ENCODE results near the gene ENAM. TPM values are rescaled to one million over a fixed set of nuclear protein-coding genes. Genes with fewer than 3 reads are reported as not detected.
"Not testable (repeated sequence)": the region's sequence is repeated elsewhere in the genome, so short reads cannot be mapped to it uniquely, and the experiment has no call there.

Gene ENAM
- polyA plus RNA-seq, 3 donors = 0.04 to 1.4 (median 0.11) TPM

- WGBS, 3 donors = 82 to 86% (median 83%) methylated on average over 5 of the region's 5 CpGs
- H3K27ac ChIP-seq (ENCODE audit: low read depth, low read length) = no peak overlapping the region
These were observed 41.9 kb downstream of the ENAM start for GRCh38 chr4:70670332-70671014.

- 33 to 40% (median 35%) methylated on average over 2 of the region's 2 CpGs for WGBS, 3 donors
- H3K27ac ChIP-seq (ENCODE audit: low read depth, low read length) = no peak overlapping the region
These were observed 42.5 kb downstream of the ENAM start for GRCh38 chr4:70671091-70671490.

GRCh38 chr4:70674191-70674590 is 45.6 kb downstream of the ENAM start:
- no peak overlapping the region for H3K27ac ChIP-seq (ENCODE audit: low read depth, low read length)

GRCh38 chr4:70674731-70675130 is 46.2 kb downstream of the ENAM start:
- WGBS, 3 donors = 44 to 71% (median 60%) methylated on average over 1 of the region's 1 CpG
- H3K27ac ChIP-seq (ENCODE audit: low read depth, low read length) = no peak overlapping the region

GRCh38 chr4:70676554-70677090 is 48.1 kb downstream of the ENAM start:
- WGBS, 3 donors = 83 to 91% (median 90%) methylated on average over 6 of the region's 6 CpGs

GRCh38 chr4:70678383-70678999 is 49.9 kb downstream of the ENAM start:
- H3K27ac ChIP-seq (ENCODE audit: low read depth, low read length) = no peak overlapping the region
- WGBS, 3 donors = 74 to 96% (median 74%) methylated on average over 1 of the region's 1 CpG

More at GRCh38 chr4:70676554-70677090, 48.1 kb downstream of the ENAM start:
- no peak overlapping the region for H3K27ac ChIP-seq (ENCODE audit: low read depth, low read length)

GRCh38 chr4:70680934-70681333 is 52.4 kb downstream of the ENAM start:
- H3K27ac ChIP-seq (ENCODE audit: low read depth, low read length) = no peak overlapping the region

GRCh38 chr4:70681704-70682103 is 53.2 kb downstream of the ENAM start:
- no peak overlapping the region for H3K27ac ChIP-seq (ENCODE audit: low read depth, low read length)

GRCh38 chr4:70682142-70682541 is 53.6 kb downstream of the ENAM start:
- 75 to 86% (median 84%) methylated on average over 3 of the region's 3 CpGs for WGBS, 3 donors
- H3K27ac ChIP-seq (ENCODE audit: low read depth, low read length) = not testable (repeated sequence)

- 62 to 75% (median 75%) methylated on average over 13 of the region's 13 CpGs for WGBS, 3 donors
- H3K27ac ChIP-seq (ENCODE audit: low read depth, low read length) = peak overlapping the region; percentile 60
These were observed 58.8 kb downstream of the ENAM start for GRCh38 chr4:70687392-70687791.

- peak within 1 kb of the TSS; percentile 60 for H3K27ac ChIP-seq (ENCODE audit: low read depth, low read length)
- 0% methylated on average over 70 of the region's 70 CpGs for WGBS, 3 donors
These were observed 59.6 kb downstream of the ENAM start, which contains the start of gene UTP3 for GRCh38 chr4:70687821-70688794. Gene UTP3 (plus strand): TSS chr4:70688532. CDS start chr4:70688678, 146 bp downstream.

GRCh38 chr4:70688795-70689231 is 60.3 kb downstream of the ENAM start:
- WGBS, 3 donors = 1 to 2% (median 1%) methylated on average over 19 of the region's 19 CpGs
- peak overlapping the region; percentile 31 for H3K27ac ChIP-seq (ENCODE audit: low read depth, low read length)

GRCh38 chr4:70691661-70692060 is 63.1 kb downstream of the ENAM start:
- H3K27ac ChIP-seq (ENCODE audit: low read depth, low read length) = no peak overlapping the region
- 51 to 77% (median 56%) methylated on average over 1 of the region's 1 CpG for WGBS, 3 donors

- WGBS, 3 donors = 94 to 95% (median 94%) methylated on average over 7 of the region's 7 CpGs
- not testable (repeated sequence) for H3K27ac ChIP-seq (ENCODE audit: low read depth, low read length)
These were observed 66.1 kb downstream of the ENAM start for GRCh38 chr4:70694633-70695032.

Other genes starting within 250 kb of the ENAM start
- not detected for gene SMR3B, start 245.6 kb upstream of the ENAM start, polyA plus RNA-seq
- gene OPRPN, start 230.8 kb upstream of the ENAM start, polyA plus RNA-seq = not detected
- not detected for gene MUC7, start 156.5 kb upstream of the ENAM start, polyA plus RNA-seq
- not detected for gene AMTN, start 110.2 kb upstream of the ENAM start, polyA plus RNA-seq
- under 1 TPM in 1 of 3 donors, not detected in 2; 0.12 TPM for gene AMBN, start 36.5 kb upstream of the ENAM start, polyA plus RNA-seq
- 1 to 10 TPM; 2.9 to 7.7 (median 7.6) TPM for gene JCHAIN, start 37.8 kb downstream of the ENAM start, polyA plus RNA-seq
- 10 to 100 TPM in 2 of 3 donors, 1 to 10 TPM in 1; 9.8 to 31.5 (median 22.5) TPM for gene UTP3, start 59.8 kb downstream of the ENAM start, polyA plus RNA-seq
- gene RUFY3, start 93.2 kb downstream of the ENAM start, polyA plus RNA-seq = 10 to 100 TPM; 11.7 to 22.3 (median 15.8) TPM
- gene GRSF1, start 211.1 kb downstream of the ENAM start, polyA plus RNA-seq = 10 to 100 TPM; 38.9 to 49.5 (median 48.8) TPM

All from adipose tissue (tissue), 3 donors.